ENCODE measurements around the gene TEX53. TPM values are rescaled to one million over a fixed set of nuclear protein-coding genes. Genes with fewer than 3 reads are reported as not detected.

The TEX53 gene
- total and polyA plus RNA-seq, 12 donors, result not detected

DNA sequence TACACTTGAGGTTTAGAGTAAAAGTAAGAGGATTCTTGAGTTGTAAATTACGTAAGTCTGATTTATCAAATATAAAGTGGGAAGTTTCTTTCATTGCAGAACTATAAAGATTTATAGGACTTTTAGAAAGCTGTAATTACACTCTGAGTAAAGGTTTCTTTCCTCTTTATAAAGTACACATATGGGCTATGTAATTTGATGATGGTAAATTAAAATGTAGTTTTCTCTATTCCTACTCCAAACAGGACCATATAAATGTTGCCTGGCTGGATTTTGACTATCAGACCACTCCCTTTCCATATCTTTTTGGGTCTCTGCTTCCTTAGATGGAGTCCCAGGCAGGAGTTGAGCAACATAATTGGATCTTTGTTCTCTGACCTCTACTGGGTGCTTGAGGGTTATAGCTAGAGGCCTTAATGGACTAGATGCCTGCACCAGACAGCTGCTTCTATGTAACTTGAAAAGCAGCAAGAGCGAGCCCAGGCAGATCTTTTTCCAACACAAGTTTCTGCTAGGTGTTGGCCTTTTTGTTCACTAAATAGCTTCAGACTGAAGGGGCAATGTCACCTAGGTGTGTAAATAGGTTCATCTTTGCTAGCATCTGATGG, 35.7 kb upstream of the TEX53 start:
- Histone ChIP-seq H3K27me3 (peaks cover 0 to 18% (median 4%) of the 10 kb centered on the region in 7 donors), H3K27ac (no peak overlapping the region), H3K36me3 (no peaks in the 10 kb centered on the region), H3K9me3 (no peaks in the 10 kb centered on the region), H3K4me1 (peaks cover 0 to 10% (median 0%) of the 10 kb centered on the region in 9 donors), H3K4me3 (no peak overlapping the region)
- no peak for DNase-seq
- WGBS, 2 donors, result 49 to 55% methylated on average over 2 of the region's 2 CpGs
- no peak for ATAC-seq
- intact Hi-C loops (cut with DNase I), result no loop called here
- TF ChIP-seq, protein P1, sequence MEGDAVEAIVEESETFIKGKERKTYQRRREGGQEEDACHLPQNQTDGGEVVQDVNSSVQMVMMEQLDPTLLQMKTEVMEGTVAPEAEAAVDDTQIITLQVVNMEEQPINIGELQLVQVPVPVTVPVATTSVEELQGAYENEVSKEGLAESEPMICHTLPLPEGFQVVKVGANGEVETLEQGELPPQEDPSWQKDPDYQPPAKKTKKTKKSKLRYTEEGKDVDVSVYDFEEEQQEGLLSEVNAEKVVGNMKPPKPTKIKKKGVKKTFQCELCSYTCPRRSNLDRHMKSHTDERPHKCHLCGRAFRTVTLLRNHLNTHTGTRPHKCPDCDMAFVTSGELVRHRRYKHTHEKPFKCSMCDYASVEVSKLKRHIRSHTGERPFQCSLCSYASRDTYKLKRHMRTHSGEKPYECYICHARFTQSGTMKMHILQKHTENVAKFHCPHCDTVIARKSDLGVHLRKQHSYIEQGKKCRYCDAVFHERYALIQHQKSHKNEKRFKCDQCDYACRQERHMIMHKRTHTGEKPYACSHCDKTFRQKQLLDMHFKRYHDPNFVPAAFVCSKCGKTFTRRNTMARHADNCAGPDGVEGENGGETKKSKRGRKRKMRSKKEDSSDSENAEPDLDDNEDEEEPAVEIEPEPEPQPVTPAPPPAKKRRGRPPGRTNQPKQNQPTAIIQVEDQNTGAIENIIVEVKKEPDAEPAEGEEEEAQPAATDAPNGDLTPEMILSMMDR (IDR thresholded peaks at IDR 0.05), result no peak

DNA sequence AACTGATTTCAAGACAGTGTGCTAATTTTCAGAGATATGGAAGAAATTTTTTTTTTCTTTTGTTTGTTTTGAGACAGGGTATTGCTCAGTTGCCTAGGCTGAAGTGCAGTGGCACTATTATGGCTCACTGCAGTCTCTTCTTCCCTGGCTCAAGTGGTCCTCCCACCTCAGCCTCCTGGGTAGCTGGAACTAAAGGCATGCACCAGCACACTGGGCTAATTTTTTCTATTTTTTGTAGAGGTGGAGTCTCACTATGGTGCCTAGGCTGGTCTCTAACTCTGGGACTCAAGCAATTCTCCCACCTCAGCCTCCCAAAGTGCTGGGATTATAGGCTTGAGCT, 34.3 kb upstream of the TEX53 start:
- intact Hi-C loops (cut with DNase I), result no loop called here
- Histone ChIP-seq H3K4me3 (no peak overlapping the region), H3K36me3 (no peaks in the 10 kb centered on the region), H3K4me1 (peaks cover 0 to 6% (median 0%) of the 10 kb centered on the region in 9 donors), H3K9me3 (no peaks in the 10 kb centered on the region), H3K27ac (no peak overlapping the region), H3K27me3 (peaks cover 0 to 18% (median 4%) of the 10 kb centered on the region in 7 donors)
- DNase-seq (no peak), ATAC-seq (no peak)
- TF ChIP-seq, protein P1 (IDR thresholded peaks at IDR 0.05), result no peak

DNA sequence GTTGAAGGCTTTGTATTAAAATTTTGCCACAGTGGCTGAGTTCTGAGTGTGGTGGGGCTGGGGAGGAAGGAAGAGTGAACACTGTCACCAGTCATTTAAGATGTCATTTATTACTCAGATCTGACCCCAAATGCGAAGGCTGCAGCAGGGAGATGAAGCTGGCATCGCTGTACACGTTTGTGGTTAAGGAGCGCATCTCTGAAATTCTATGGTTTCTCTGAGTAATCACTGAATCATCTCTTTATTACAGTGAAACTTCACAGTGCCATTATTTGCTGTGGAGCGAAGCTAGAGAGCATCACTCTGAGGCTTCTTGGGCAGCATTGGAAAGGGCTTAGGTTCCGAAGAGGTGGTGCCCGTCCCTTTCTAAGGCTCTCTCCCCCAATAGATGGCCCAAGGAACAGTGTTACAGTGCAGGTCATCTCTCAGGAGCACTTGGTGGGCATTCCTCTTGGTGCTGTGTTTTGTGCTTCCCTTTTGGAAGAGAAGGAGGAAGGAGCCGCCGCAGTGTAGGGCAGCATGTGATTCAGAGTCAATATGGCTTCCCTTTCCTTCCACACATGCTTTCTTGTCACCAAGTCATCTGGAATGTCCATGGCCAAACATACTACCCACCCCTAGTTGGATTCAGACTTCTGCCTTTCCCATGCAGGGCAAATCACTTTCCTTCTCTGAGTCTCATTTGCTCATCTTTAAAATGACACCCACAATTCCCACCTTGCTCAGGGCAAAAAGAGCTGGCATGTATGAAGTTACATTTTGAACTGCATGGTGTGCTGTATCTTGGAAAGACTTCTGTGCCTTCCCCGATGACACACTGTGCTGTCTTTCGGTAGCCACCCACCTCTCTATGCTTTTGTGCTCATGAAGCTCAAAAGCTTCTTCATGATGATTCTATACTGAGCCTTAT, 33.7 kb upstream of the TEX53 start:
- H3K4me3 ChIP-seq, result no peak overlapping the region
- intact Hi-C loops (cut with DNase I), result no loop called here
- peaks cover 0 to 6% (median 0%) of the 10 kb centered on the region in 9 donors for H3K4me1 ChIP-seq
- TF ChIP-seq, protein P1 (IDR thresholded peaks at IDR 0.05), result no peak
- DNase-seq (no peak), ATAC-seq (no peak)
- H3K9me3 ChIP-seq, result no peaks in the 10 kb centered on the region
- no peaks in the 10 kb centered on the region for H3K36me3 ChIP-seq
- H3K27ac ChIP-seq, result peak overlapping the region in 1 of 10 donors; percentile 75
- H3K27me3 ChIP-seq, result peaks cover 0 to 18% (median 4%) of the 10 kb centered on the region in 7 donors
- WGBS, 2 donors, result 89 to 91% methylated on average over 11 of the region's 11 CpGs

DNA sequence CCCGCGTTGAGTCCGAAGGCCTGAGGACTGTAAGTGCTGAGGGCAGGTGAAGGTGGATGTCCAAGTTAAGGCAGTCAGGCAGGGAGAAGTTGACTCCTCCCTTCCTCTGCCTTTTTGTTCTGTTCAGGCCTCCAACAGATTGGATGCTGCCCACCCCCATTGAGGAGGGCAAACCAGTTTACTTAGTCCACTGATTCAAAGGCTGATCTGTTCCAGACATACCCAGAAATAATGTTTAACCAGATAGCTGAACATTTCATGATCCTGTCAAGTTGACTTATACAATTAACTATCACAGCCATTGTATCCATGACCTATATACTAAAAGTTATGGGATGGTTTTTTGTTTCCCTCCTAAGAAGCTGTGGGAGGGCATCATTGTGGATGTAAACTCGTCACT, 32.7 kb upstream of the TEX53 start:
- Histone ChIP-seq H3K27me3 (peaks cover 0 to 18% (median 4%) of the 10 kb centered on the region in 7 donors), H3K4me1 (peaks cover 0 to 6% (median 0%) of the 10 kb centered on the region in 9 donors), H3K27ac (peak overlapping the region in 1 of 10 donors; percentile 36), H3K36me3 (no peaks in the 10 kb centered on the region), H3K9me3 (no peaks in the 10 kb centered on the region), H3K4me3 (no peak overlapping the region)
- TF ChIP-seq, protein P1 (IDR thresholded peaks at IDR 0.05), result no peak
- intact Hi-C loops (cut with DNase I), result no loop called here
- DNase-seq, result no peak
- no peak for ATAC-seq
- 84 to 85% methylated on average over 4 of the region's 4 CpGs for WGBS, 2 donors
